IPS DF 19.7 (cell line): Measurements from ENCODE around the gene PNMA6E.

Source experiments
- DNase-seq: peaks from one replicate; pipeline ENCODE4 v3.0.0-alpha.2; 2013; ENCODE audit warnings: low read depth, low spot score

Gene PNMA6E

DNA sequence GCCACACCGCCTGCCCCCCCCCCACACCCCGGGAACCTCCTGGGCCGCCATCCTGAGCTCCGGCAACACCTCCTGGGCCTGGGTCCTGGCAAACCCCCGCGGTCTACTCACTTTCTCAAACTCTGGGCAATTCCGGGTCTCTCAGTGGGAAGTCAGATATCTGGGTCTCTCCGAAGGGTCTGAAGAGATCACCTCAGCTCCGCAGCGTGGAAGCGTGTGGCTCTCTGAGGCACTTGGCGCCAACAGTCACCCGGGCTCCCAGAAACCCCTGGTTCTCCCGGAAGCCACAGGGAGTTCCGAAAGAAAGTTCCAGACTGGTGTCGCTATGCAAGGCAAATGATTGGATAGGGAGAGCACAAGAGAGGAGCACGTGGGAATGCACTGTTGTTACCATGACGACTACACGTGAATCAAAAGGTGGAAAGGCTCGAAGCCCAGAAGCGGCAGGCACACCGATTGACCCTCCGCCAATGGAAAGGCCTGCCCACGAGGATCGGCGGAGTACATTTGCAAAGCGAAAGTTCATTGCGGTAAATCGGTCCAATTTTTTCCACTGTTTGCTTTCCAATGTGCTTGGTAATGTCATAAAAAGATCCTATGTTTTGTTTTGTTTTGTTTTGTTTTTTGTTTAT is at the start of gene PNMA6E:
PNMA6E (minus strand) TSS at position 218 of the 632 bp plus-strand sequence. CDS start 2,501 bp downstream, outside the sequence.
- no peak for DNase-seq

DNA sequence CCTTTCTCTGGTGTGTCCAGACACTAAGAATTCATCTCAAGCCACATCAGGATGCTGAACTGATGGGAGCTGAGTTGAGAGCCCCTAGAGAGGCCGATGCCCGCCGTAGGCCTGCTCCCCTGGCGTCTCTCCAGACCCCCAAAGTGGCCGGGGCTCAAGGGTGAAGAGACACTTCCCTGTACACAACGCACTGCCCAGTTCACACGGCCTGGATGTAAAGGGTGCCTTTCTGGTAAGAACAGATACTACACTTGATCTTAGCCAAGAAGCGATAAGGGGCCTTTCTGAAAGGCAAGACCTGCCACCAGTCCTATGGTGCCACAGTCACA is 49.8 kb upstream of the PNMA6E start:
- DNase-seq, result no peak

DNA sequence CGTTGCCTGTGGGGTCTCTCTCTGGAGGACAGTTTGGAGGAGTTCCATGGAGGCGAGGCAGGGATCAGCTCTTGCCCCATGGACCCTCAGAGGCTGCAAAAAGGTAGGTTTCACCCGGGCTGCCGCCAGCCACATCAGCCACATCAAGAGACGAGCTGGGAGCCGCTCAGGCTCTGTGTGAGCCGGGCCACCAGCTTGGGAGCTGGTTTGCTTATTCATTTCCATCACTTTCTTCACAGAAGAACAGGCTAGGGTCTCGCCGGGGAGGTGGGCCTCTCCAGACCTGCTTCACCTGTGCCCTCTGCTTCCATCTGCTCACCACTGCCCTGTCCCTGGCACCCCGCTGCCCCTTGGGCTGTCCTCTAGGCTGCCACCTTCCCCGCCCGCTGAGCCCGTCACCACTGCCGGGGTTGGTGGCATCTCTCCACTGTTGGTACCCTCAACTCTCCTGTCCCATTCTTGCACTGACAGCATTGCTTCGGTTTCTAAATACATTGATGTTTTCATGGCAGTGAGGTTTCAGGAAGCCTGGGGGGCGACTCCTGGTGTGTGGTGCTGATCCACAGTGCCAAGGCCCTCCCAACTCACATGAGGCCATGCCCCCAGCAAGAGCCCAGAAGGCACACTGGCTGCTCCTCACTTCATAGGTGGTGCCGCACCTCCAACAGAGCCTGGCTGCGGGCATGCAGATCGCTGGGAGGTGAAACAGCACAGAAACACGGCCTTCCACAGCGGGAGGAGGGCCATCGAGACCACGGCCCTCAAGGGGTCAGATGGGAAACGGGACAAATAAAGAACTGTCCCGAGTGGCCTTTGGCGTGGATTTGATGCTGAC is 49.2 kb upstream of the PNMA6E start:
- no peak for DNase-seq

DNA sequence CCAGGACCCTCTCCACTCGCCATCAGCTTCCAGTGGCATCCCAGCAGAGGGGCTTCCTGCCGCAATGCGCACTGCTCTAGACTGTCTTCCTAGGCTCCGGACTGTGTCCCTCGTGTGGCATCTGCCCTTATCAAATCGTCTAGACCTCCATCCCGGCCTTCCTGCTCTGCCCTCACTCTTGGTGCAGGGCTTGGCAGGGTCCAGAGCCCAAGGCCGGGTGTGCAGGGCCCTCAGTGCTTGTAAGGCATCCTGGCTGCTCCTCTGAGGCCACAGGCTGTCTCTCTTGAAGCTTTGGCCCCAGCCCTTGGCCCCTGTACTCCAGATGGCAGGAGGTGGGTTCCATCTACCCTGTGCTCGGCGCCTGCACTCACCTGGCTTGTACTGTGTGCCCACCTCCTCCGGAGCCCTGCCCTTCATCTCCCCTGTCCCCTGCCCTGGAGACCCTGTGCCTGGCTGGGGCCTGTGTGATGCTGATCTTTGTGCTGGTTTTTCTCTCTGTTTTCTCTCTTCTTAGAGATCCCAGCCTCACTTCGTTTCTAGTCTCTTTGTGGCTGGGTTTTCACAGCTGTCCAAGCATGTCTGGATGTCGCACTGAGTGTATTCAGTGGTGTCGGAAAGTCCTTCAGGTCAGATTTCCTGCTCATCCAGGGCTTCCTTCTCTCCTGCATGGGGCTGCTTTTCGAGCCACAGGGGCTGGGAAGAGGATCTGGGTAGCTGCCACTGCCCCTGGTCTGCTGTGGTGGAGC is 48.4 kb upstream of the PNMA6E start:
- no peak for DNase-seq

DNA sequence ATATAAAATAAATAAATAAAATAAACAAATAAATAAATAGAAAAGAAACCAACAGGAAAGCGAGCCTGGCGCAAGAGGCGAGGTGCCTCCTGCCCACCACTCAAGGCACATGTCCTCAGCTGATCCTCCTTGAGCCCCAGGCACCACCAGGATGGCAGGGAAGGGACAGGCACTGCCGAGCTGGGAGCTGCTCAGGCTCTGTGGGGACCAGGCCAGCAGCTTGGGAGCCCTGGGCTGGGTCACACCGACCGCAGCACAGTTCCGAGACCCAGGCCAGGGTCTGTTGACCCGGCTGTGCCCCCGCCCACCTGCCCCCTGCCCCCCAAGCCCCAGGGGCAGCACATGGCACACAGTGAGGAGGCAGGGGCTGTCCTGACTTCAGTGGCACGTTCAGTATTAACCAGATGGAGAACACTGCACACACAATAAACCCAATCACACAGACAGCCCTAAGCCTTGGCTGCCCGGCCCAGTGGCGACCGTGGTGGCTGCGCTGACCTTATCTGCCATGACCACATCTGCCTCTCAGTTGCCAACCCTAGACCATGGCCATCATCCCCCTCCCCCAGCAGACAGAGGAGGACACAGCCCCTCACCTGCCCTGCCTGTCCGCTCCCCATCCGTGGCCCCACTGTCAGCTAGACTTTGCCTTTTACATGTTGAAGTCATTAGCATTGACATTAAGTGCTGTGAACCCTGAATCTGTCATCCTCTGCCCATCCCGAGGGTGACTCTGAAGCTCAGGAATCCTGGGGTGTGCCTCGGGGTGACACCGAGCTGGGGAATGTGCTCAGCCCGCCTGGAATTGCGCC is 47.6 kb upstream of the PNMA6E start:
- no peak for DNase-seq

DNA sequence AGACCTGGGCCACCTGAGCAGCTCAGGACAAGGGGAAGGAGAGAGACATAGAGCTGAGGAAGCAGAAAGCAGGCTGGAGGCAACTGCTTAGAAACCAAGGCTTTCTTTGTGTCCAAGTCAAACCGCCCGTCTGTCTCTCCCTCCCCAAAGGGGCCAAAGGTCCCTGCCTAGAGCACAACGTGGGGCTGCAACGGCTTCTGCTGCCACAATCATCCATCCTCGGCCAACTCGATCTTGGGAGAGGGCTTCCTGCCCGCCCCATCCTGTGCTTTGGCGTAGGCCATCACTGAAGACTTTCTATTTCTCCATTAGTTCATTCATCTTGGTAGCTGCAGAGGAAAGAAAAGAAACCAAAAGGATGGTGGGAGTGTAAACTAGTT is 46.4 kb upstream of the PNMA6E start:
- DNase-seq, result no peak

DNA sequence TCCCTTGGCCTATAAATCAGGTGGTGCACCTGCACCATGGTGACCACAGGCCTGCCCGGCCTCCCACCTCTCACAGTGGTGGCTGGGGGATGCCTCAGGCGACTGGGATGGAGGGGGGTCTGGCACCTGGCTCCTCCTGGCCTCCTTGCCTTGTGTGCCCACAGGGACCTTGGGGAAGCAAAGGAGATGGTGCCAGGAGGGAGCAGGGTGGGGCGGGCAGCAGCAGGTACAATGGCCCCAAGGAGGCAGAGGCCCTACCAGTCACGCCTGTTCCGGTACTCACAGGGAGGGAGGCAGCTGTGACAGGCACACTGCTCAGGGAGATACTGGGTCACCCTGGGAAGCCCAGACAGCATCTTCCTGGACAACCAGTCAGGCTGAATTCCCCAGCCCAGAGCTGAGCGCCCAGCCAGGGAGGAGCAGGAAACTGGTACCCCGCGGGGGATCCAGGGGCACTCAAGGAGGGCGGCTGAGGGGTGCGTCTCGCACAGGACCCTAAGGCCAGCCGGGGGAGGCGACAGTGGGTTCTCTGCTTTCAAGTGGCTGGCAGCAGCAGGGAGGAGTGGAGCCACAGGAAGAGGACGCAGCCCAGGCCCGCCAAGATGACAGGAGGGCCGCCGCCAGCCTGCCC is 45.9 kb upstream of the PNMA6E start:
- DNase-seq, result no peak

DNA sequence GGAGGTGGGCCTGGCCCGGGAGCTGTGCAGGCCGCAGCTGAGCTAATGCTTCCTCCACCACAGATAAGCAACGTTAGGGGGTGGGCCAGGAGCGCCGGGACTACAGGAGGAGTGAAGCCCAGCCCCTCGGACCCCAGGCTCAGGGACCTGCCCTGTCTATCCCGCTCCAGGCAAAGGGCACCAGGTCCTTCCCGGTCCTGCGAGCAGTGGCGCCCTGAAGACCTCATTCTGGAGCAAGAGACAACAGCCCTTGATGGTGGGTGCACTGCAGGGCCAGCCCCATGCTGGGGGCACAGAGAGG is 45.4 kb upstream of the PNMA6E start:
- DNase-seq, result no peak

DNA sequence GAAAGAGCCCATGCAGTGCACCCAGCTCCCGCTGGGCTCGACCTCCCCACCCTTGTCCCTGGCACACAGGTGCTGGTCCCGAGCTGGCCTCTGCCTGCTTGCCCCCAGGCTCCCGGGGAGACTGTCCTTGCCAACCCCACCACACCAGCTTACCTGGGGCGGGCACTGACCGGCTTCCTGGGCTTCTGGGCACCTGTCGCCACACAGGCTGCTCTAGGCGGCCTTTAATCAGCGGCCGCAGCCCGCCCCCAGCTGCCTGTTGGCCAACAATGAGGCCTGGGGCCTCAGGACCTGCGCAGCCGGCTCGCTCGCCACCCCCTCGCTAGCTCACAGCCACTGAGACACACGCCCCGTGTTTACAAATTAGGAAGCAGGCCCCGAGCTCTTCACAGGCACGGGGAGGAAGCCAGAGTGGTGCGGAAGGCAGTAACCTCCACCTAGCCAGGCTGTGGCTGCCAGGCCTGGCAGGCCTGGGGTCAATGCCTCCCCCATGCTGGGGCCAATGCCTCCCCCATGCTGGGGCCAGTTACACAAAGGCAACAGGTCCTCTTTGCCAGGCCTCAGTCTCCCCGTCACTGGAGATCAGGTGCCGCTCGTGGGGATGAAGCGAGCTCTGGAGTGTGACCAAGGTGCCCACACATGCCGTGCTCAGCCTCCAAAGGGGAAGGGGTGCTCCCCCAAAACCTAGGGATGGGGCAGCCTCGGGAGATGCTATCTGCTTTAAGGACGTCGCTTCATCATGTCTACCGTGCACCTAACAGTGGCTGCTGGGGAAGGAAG is 44.9 kb upstream of the PNMA6E start, which contains the start of gene TREX2:
TREX2 (minus strand) TSS at position 201 of the 780 bp plus-strand sequence. CDS start 626 bp downstream, outside the sequence.
- no peak for DNase-seq

DNA sequence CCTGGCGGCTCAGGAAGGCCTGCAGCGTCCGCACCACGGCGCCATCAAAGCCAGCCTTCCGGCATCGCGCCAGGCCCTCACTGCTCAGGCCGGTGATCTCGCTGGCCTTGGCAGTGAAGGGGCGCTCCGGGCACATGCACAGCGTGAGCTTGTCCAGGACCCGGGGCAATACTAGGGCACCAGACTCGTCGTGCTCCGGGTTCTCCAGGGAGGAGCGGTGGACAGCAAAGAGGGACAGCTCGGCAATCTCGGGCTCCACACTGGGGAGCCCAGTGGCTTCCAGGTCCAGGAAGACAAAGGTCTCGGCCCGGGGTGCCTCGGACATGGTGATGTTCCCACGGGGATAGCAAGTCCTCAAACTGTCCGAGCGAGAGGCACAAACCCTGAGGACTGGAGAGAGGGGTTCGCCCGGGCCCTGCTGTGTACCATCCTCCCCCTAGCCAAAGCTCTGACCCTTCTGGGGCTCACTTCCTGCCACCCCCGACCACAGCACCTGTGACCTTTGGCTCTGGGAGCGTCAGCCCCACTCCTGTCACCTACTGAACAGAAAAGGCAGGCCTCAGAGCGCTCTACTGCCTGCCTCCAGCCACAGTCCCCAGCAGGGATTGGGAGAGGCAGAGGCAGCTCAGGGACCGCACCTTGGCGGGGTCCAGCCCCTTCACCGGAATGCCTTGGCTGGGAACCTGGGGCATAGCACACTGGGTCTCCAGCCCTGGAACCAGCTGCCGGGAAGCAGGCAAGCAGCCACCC is 44.1 kb upstream of the PNMA6E start:
- no peak for DNase-seq

DNA sequence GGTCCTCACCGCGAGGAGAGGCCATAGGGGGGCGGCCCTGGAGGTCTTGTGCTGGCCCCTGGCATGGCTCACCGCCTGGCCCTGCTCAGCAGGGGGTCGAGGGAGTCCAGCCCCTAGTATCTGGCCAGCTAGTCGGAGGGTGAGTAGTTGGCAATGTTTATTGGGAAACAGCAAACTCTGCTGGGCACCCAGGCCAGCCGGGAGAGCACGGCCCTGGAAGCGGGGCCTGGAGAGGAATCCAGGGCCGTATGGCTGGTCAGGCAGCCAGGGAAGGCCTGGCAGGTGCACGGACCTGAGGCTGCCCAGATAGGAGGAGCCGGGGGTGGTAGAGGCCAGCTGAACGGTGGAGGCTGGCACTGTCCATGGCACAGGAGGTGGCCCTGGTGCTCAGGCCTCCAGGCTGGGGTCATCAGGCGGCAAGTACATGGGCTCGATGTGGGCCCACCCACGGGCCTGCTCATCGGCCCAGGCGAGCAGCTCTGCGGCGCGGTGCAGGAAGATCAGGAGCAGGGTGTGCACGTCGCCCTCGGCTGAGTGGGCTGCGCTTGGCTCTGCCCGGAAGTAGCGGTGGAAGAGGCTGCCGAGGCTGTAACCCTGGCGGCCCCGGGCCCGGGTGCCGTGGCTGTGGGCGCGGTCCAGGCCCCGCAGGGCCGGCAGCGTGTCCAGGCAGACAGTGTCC is 43.3 kb upstream of the PNMA6E start:
- no peak for DNase-seq

DNA sequence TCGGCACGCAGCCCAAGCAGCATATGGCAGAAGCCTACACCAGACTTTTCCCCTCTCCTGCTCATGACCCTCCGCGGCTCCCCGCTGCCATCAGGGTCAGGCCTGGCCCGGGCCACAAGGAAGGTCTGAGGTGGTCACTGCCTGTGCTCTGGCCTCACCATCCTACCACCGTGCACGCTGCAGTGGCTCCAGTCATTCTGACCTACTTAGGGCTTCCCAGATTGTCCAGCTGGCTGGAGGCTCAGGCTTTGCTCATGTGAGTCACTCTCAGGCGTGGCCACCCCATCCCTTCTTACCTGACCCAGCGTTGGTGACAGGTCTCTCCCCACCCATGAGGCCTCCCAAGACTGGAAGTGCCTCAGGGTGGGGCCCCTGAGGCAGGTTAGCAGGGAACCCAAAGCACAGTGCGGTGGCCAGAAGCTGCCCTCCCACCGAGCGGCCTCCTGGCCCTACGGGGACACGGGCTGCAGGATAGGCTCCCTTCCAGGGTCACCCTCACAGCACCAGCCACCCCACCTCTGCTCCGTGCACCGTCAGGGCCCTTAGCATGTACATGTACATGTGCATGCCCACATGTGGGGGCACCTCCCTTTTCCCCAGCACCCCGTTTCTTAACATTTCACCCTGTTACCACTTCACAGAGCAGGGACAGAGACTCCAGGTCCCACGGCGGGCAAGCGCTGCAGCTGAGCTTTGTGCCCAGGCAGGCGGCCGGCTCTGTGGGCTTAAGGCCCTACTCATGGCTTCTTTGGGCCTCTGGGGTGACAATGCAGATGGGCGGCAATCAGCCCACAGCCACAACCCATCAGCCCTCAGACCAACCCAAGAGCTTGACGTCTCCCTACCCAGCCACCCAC is 42.6 kb upstream of the PNMA6E start:
- DNase-seq, result no peak

DNA sequence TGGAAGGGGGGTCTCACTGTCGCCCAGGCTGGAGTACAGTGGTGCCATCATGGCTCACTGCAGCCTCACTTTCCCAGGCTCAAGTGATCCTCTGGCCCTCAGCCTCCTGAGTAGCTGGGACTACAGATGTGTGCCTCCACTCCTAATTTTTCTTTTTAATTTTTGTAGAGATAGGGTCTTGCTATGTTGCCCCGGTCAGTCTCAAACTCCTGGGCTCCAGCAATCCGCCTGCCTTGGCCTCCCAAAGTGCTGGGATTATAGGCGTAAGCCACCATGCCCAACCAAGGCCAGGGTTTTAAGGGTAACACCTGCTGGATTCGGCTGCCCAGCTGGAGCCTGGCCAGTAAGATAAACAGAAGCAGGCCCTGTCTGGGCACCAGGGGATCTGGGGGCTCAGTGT is 41.3 kb upstream of the PNMA6E start:
- no peak for DNase-seq

DNA sequence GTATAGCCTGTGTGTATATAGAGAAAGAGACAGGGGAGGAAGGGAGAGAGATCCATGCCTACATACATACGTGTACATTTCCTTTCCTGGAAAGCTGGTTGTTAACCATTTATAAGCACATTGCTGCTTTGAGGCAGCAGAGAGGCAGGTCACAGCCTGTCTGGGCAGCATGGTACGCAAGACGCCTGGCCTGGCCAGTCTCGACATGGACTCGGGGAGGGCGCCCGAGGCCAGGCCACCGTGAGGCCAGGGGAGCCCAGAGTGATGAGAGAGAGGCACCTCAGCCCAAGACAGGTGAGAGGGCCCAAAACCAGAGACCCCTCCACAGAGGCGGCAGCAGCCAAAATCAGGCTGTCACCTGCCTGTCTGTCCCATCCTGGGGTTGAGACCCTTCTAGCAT is 40.8 kb upstream of the PNMA6E start:
- no peak for DNase-seq

DNA sequence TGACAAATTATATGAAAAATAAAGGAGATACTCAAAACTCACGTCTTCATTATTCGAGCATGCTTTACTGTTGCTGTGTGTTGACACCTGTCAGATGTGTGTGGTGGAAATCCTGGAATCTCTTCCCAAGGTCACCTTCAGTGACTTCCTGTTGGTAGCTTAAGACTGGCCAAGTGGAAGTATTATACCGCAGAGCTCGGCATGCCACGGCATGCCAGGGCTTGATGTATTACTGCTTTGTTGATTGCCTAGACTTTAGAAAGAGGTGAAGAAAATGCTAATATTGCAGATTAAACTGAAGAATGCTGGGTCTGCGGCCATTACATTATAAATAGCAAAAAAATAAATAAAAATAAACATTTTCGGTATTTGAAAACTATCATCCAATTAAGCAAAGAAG is 40.1 kb upstream of the PNMA6E start:
- DNase-seq, result no peak

DNA sequence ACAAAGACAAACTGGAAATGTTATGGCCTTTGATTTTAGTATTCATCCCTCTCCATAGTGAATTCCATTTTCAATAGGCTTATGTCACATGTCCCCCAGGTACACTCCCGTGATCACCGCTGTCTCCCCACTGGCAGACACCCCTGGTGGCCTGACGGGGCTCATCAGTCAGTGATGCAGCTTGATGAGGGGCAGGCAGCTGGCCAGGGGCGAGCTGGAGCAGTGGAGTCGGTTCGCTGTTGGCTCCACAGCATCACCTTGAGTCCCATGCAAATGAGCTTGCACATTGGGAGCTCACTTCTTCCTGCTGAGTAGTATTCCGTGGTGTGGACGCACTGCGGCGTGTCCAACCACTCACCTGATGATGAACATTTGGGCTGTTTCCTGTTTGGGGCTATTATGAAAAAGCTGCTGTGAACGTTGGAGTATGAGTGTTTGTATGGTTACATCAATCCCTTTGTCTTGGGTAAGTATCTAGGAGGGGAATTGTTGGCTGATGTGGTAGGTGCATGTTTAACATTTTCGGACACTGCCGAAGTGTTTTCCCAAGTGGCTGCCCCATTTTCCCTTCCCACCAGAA is 39.5 kb upstream of the PNMA6E start:
- no peak for DNase-seq

DNA sequence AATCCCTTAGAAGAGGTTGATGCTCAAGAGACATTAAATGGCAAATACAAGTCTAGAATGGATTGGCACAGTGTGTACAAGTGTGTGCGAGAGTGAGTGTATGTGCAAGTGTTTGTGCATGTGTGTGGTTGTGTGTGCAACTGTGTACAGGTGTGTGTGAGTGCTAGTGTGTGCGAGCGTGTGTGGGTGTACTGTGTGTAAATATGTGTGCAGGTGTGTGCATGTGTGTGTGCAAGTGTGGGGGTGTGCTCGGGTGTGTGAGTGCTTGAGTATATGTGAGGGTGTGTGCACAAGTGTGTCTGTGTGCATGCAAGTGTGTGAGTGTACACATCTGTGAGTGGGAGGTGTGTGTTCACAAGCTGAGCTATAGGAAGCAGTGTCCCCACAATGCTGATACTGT is 38.8 kb upstream of the PNMA6E start:
- no peak for DNase-seq

DNA sequence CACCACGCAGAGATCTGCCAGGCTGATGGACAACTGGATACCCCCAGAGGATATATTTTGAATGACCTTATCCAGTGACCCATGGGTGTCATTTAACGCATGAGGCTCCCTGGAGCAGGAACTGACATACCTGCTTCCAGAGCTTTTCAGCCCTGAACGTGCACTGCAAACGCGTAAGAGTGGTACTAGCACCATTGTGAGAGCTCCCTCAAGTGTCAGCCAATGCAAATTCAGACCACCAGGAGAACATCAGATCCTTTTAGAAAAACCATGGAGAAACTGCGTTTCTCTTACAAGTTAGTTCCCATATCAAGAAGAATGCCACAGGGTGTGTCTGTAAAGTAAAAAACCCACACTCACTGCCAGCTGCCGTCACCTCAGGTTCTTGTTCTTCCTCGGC is 37.4 kb upstream of the PNMA6E start:
- DNase-seq, result no peak
